Naive thymus-derived CD4-positive, alpha-beta T cell (primary cell): ENCODE measurements around the gene RAB3C. TPM values are rescaled to one million over a fixed set of nuclear protein-coding genes. Genes with fewer than 3 reads are reported as not detected.
"Not testable (repeated sequence)": the region's sequence is repeated elsewhere in the genome, so short reads cannot be mapped to it uniquely, and the experiment has no call there.

ENCODE experiments used
- ATAC-seq: fragments of 150-1000 bp; cut with Tn5 transposase; 2 replicates; pipeline ENCODE4 v1.10.0; 2021; ENCODE audit warnings: mild to moderate bottlenecking, moderate library complexity
- CTCF ChIA-PET: fragments of 350-600 bp; sonication (Branson Sonifier 250); formaldehyde crosslinking; loops from one replicate; lab custom pipeline; 2021; ENCODE audit warnings: antibody characterized with exemption; lab: Charles Lee
- POLR2A ChIA-PET: fragments of 350-600 bp; sonication (Branson Sonifier 250); formaldehyde crosslinking; loops from one replicate; lab custom pipeline; 2021; ENCODE audit warnings: antibody characterized with exemption, inconsistent platforms; lab: Charles Lee
- DNase-seq, 9 donors: peaks; one replicate each; pipeline versions ENCODE4 v3.0.0 to v3.0.0-alpha.2; 2020 to 2022; ENCODE audit warnings: mixed read lengths in 1 of 9
- H3K27ac ChIP-seq: one replicate; pipeline ENCODE4 v1.7.0; 2013; ENCODE audit warnings: mild to moderate bottlenecking, low read depth, low read length, moderate library complexity
- H3K27me3 ChIP-seq, 2 donors: one replicate each; pipeline ENCODE4 v1.7.0; 2013; ENCODE audit warnings: low read length in 2 of 2, mild to moderate bottlenecking in 2 of 2, moderate library complexity in 2 of 2; ENCODE audit not compliant: control insufficient read depth in 2 of 2, insufficient read depth in 2 of 2
- H3K36me3 ChIP-seq, 3 experiments: 1 replicate in 2 of 3; 2 replicates in 1 of 3; pipeline ENCODE4 v1.7.0; 2013; ENCODE audit warnings: low read length in 3 of 3, mild to moderate bottlenecking in 3 of 3, moderate library complexity in 1 of 3; ENCODE audit not compliant: insufficient read depth in 3 of 3, control insufficient read depth in 2 of 3
- H3K4me1 ChIP-seq, 2 donors: one replicate each; pipeline ENCODE4 v1.7.0; 2013; ENCODE audit warnings: low read length in 2 of 2, mild to moderate bottlenecking in 2 of 2, moderate library complexity in 1 of 2; ENCODE audit not compliant: control insufficient read depth in 2 of 2, insufficient read depth in 2 of 2
- H3K4me3 ChIP-seq: 2 replicates; pipeline ENCODE4 v1.7.0; 2013; ENCODE audit warnings: mild to moderate bottlenecking, low read length
- H3K9me3 ChIP-seq, 3 experiments: 1 replicate in 2 of 3; 2 replicates in 1 of 3; pipeline ENCODE4 v1.7.0; 2013; ENCODE audit warnings: low read length in 3 of 3; ENCODE audit not compliant: control insufficient read depth in 2 of 3
- H3K27ac Mint-ChIP-seq, 9 donors: one replicate each; pipeline ENCODE4 v1.8.0; 2020 to 2022; ENCODE audit warnings: mixed read lengths in 9 of 9, mild to moderate bottlenecking in 8 of 9, moderate library complexity in 5 of 9, inconsistent platforms in 2 of 9
- H3K27me3 Mint-ChIP-seq, 5 donors: one replicate each; pipeline ENCODE4 v1.8.0; 2021 to 2022; ENCODE audit warnings: mixed read lengths in 5 of 5, mild to moderate bottlenecking in 1 of 5
- H3K36me3 Mint-ChIP-seq, 5 donors: one replicate each; pipeline ENCODE4 v1.8.0; 2020 to 2022; ENCODE audit warnings: mixed read lengths in 5 of 5, mild to moderate bottlenecking in 3 of 5, inconsistent platforms in 1 of 5
- H3K4me1 Mint-ChIP-seq, 7 donors: one replicate each; pipeline ENCODE4 v1.8.0; 2020 to 2022; ENCODE audit warnings: mixed read lengths in 7 of 7, mild to moderate bottlenecking in 3 of 7, inconsistent platforms in 1 of 7
- H3K4me3 Mint-ChIP-seq, 10 donors: one replicate each; pipeline ENCODE4 v1.8.0; 2020 to 2022; ENCODE audit warnings: mild to moderate bottlenecking in 10 of 10, mixed read lengths in 10 of 10, moderate library complexity in 6 of 10, inconsistent platforms in 2 of 10
- H3K9me3 Mint-ChIP-seq, 11 donors: one replicate each; pipeline ENCODE4 v1.8.0; 2020 to 2022; ENCODE audit warnings: mixed read lengths in 11 of 11, mild to moderate bottlenecking in 4 of 11, inconsistent platforms in 1 of 11, moderate library complexity in 1 of 11
- intact Hi-C, 2 donors: fragments of 100-400 bp; cut with micrococcal nuclease; formaldehyde crosslinking; loops; one replicate each; pipeline ENCODE4 v1.15.1; 2023
- polyA plus RNA-seq, 2 donors: library from polyadenylated mRNA; unstranded; fragments of 300-500 nt; fragmentation: Illumina TruSeq; gene quantifications; one replicate each; pipeline ENCODE4 v1.2.3, GENCODE V29; 2021
- total RNA-seq, 6 experiments: library from RNA in 5 of 6; stranded (reverse) in 5 of 6; gene quantifications; 1 replicate in 5 of 6; 2 replicates in 1 of 6; pipeline ENCODE4 v1.2.3 and lab custom pipeline; 2021 to 2026

RAB3C gene
- total and polyA plus RNA-seq, 7 experiments from 2014 or later, result not detected

DNA sequence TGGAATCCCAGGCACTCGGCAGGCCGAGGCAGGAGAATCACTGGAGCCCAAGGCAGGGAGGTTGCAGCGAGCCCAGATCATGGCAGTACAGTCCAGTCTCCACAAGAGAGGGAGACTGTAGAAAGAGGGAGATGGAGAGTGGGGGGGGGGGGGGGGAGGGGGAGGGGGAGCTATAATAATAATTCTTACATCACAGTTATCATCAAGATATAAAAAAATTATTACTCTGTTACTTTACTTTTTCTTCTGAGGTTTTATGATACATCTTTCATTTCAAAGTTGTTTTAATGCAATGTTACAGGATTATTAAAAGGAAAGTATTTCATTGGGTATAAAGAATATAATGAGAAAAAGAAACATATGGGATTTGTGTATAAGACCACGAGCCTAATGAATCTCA, 17.8 kb upstream of the RAB3C start:
- H3K36me3 ChIP-seq, result no peaks in the 10 kb centered on the region
- H3K9me3 Mint-ChIP-seq, result peaks cover 0 to 8% (median 3%) of the 10 kb centered on the region in 11 donors

DNA sequence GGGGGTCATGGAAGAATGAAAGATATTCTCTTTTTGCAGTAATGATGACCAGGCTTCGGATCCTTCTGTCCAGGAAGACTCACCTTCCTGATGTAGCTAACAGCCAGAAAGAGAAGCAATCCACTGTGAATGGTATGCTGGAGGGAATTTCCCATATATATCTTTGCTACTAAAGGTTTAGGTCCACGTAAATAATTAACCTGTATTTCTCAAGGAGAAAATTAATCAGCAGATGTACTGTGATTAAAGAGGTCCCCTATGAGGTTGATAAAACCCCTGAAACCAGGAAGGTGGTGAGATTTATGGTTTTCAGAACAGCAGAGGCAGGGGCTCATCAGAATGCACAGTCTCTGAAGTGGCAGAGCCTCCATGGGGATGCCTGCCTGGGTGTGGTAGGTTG, 11.4 kb upstream of the RAB3C start:
- ChIA-PET POLR2A (no interaction called here), CTCF (no interaction called here)
- Mint-ChIP-seq H3K27me3 (peaks cover 0 to 31% (median 10%) of the 10 kb centered on the region in 5 donors), H3K4me3 (no peak overlapping the region), H3K4me1 (no peaks in the 10 kb centered on the region), H3K27ac (no peak overlapping the region), H3K9me3 (peaks cover 0 to 21% (median 8%) of the 10 kb centered on the region in 11 donors), H3K36me3 (peaks cover 0 to 9% (median 0%) of the 10 kb centered on the region in 5 donors)
- H3K9me3 ChIP-seq, result no peaks in the 10 kb centered on the region
- no peaks in the 10 kb centered on the region for H3K36me3 ChIP-seq
- H3K4me1 ChIP-seq, result no peaks in the 10 kb centered on the region
- no peak for DNase-seq
- H3K27me3 ChIP-seq, result no peaks in the 10 kb centered on the region
- H3K27ac ChIP-seq, result no peak overlapping the region
- no peak for ATAC-seq
- intact Hi-C loops, result no loop called here
- H3K4me3 ChIP-seq, result no peak overlapping the region

More for the DNA sequence above, 17.8 kb upstream of the RAB3C start:
- Mint-ChIP-seq H3K4me3 (no peak overlapping the region), H3K27me3 (peaks cover 0 to 6% (median 0%) of the 10 kb centered on the region in 5 donors), H3K36me3 (no peaks in the 10 kb centered on the region), H3K27ac (no peak overlapping the region), H3K4me1 (no peaks in the 10 kb centered on the region)
- Histone ChIP-seq H3K27ac (no peak overlapping the region), H3K9me3 (no peaks in the 10 kb centered on the region), H3K27me3 (no peaks in the 10 kb centered on the region), H3K4me1 (no peaks in the 10 kb centered on the region), H3K4me3 (no peak overlapping the region)
- intact Hi-C loops, result no loop called here
- POLR2A ChIA-PET, result no interaction called here
- CTCF ChIA-PET, result no interaction called here
- ATAC-seq (no peak), DNase-seq (no peak)

DNA sequence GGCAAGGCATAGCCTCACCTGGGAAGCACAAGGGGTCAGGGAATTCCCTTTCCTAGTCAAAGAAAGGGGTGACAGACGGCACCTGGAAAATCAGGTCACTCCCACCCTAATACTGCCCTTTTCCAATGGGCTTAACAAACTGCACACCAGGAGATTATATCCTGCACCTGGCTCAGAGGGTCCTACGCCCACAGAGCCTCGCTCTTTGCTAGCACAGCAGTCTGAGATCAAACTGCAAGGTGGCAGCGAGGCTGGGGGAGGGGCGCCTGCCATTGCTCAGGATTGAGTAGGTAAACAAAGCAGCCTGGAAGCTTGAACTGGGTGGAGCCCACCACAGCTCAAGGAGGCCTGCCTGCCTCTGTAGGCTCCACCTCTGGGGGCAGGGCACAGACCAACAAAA, 9.9 kb upstream of the RAB3C start:
- H3K27me3 ChIP-seq, H3K36me3 Mint-ChIP-seq, H3K27ac ChIP-seq, H3K4me1 Mint-ChIP-seq, H3K4me3 Mint-ChIP-seq, H3K27ac Mint-ChIP-seq, H3K9me3 ChIP-seq, H3K4me3 ChIP-seq, CTCF ChIA-PET, DNase-seq, H3K4me1 ChIP-seq, ATAC-seq, POLR2A ChIA-PET, intact Hi-C loops, H3K36me3 ChIP-seq: not testable (repeated sequence)
- Mint-ChIP-seq H3K9me3 (peaks cover 0 to 24% (median 8%) of the 10 kb centered on the region in 11 donors), H3K27me3 (peaks cover 0 to 31% (median 10%) of the 10 kb centered on the region in 5 donors)

DNA sequence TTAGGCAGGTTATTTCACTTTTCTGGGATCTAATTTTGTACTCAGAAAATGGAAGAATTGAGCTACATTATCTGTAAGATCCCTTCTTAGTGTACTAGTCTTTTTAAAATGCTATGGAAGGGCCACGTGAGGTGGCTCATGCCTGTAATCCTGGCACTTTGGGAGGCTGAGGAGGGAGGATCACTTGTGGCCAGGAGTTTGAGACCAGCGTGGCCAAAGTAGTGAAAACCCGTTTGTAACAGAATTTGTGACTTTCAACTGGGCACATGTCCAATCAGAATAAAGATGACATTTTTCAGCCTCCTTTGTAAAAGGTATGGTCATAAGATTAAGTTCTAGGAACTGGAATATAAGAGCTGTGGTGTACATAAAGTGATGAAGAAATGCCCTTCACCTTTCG, 3.1 kb upstream of the RAB3C start:
- DNase-seq, result no peak
- H3K36me3 ChIP-seq, result no peaks in the 10 kb centered on the region
- Mint-ChIP-seq H3K27me3 (peaks cover 35 to 43% (median 43%) of the 10 kb centered on the region in 5 donors), H3K36me3 (peaks cover 0 to 9% (median 0%) of the 10 kb centered on the region in 5 donors), H3K4me3 (no peak overlapping the region), H3K9me3 (peaks cover 0 to 15% (median 5%) of the 10 kb centered on the region in 11 donors), H3K4me1 (peaks cover 15 to 28% (median 19%) of the 10 kb centered on the region in 7 donors), H3K27ac (no peak overlapping the region)
- H3K9me3 ChIP-seq, result no peaks in the 10 kb centered on the region
- H3K27me3 ChIP-seq, result peaks cover 0 to 3% of the 10 kb centered on the region in 2 donors
- H3K4me3 ChIP-seq, result no peak overlapping the region
- intact Hi-C loops, result no loop called here
- CTCF ChIA-PET, result no interaction called here
- H3K27ac ChIP-seq, result no peak overlapping the region
- no peak for ATAC-seq
- POLR2A ChIA-PET, result no interaction called here
- H3K4me1 ChIP-seq, result no peaks in the 10 kb centered on the region

DNA sequence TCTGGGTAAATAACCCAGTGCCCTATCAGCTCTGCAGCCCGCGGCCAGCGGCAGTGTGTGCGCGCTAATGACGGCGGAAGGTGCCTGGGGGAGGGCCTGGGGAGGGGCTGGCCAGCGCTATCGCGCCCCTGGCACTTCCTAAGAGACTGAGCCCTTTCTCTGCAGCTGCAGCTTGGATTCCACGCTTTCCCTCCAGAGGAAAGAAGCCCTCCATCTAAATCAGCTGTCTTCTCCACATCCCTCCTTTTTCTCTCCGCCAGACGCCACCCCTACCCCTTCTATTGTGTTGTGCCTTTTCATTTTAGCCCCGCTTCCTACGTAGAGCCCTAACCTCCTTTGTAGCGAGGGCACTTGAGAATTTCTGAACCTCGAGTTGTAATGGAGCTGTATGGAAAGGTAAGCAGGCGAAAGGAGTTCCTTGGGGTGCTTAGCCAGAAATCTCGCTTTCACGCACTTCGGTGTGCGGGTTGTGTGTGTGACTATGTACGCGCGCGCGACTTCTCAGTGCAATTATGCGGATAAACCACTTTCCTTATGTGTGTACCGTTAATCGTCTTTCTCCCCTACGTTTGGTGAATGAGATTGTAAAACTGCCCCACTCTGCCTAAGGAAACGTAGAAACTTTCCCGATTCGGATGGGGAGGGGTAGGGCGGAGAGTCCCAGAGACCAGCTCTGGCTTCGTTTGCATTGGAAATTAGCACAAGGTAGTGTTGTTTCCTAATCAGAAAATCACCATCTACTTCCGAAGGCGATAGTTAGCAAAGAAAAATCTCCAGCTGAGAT, 664 bp upstream of the RAB3C start:
- DNase-seq (no peak), ATAC-seq (peak; percentile 6)
- H3K36me3 ChIP-seq, result no peaks in the 10 kb centered on the region
- Mint-ChIP-seq H3K4me3 (peak overlapping the region; percentile 56 to 83 (median 77)), H3K36me3 (peaks cover 0 to 9% (median 0%) of the 10 kb centered on the region in 5 donors), H3K4me1 (peaks cover 15 to 28% (median 19%) of the 10 kb centered on the region in 7 donors), H3K9me3 (peaks cover 0 to 14% (median 0%) of the 10 kb centered on the region in 11 donors), H3K27ac (no peak overlapping the region), H3K27me3 (peaks cover 39 to 60% (median 51%) of the 10 kb centered on the region in 5 donors)
- intact Hi-C loops, result no loop called here
- no peak overlapping the region for H3K27ac ChIP-seq
- H3K4me1 ChIP-seq, result no peaks in the 10 kb centered on the region
- no peaks in the 10 kb centered on the region for H3K9me3 ChIP-seq
- ChIA-PET CTCF (interaction anchor here (0.6 kb wide), 1 partner anchor 32 kb away, joined by 3 read pairs; no protein-coding TSS in a partner anchor), POLR2A (no interaction called here)
- H3K27me3 ChIP-seq, result peaks cover 0 to 3% of the 10 kb centered on the region in 2 donors
- H3K4me3 ChIP-seq, result no peak overlapping the region

DNA sequence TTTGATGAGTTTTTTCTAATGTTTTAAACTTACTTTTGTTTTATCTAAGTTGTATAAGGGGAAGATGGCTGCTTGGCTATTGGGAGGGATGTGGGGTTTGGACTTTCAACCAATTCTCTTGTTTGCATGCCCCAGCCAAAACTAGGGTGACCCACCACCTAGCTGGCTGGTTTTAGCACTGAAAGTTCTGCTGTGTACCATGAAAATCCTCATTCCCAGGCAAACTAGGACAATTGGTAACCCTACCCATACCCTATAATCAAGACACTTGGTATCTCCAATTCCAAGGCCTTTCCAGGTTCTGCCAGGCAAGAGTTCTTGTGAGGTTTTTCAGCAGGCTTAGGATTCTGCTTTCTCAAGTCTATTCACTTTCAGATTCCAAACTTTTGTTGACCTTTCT, 13.1 kb downstream of the RAB3C start:
- Mint-ChIP-seq H3K27ac (no peak overlapping the region), H3K4me1 (no peaks in the 10 kb centered on the region), H3K36me3 (no peaks in the 10 kb centered on the region), H3K27me3 (peaks cover 0 to 19% (median 8%) of the 10 kb centered on the region in 5 donors), H3K4me3 (no peak overlapping the region), H3K9me3 (peaks cover 0 to 4% (median 0%) of the 10 kb centered on the region in 11 donors)
- intact Hi-C loops, result no loop called here
- H3K4me1 ChIP-seq, result no peaks in the 10 kb centered on the region
- CTCF ChIA-PET, result no interaction called here
- no peak overlapping the region for H3K4me3 ChIP-seq
- DNase-seq, result no peak
- no peaks in the 10 kb centered on the region for H3K27me3 ChIP-seq
- no peaks in the 10 kb centered on the region for H3K36me3 ChIP-seq
- no peaks in the 10 kb centered on the region for H3K9me3 ChIP-seq
- POLR2A ChIA-PET, result no interaction called here
- H3K27ac ChIP-seq, result no peak overlapping the region
- ATAC-seq, result no peak

DNA sequence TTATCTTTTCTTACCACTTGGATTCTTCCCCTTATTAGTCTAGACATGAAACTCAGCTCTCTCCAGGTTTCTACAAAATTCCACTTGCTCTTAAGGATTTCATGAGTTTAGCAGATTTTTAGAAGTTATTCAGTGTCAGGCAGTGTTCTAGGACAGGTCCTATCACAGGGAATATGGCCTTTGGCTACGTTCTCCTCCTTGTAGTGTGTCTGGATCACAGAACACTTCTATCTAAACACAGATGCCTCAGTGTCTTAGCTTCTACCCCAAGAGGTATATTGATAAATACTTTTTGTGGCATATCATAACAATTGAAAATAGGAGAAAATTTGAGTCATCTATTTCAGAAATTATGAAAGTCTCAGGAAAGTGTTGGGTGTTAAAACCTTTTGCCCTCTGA, 15.6 kb downstream of the RAB3C start:
- Mint-ChIP-seq H3K27me3 (peaks cover 0 to 21% (median 3%) of the 10 kb centered on the region in 5 donors), H3K36me3 (peaks cover 0 to under 1% (median 0%) of the 10 kb centered on the region in 5 donors), H3K27ac (no peak overlapping the region), H3K4me3 (no peak overlapping the region), H3K4me1 (no peaks in the 10 kb centered on the region), H3K9me3 (peaks cover 0 to 22% (median 5%) of the 10 kb centered on the region in 11 donors)
- CTCF ChIA-PET, result no interaction called here
- Histone ChIP-seq H3K27me3 (no peaks in the 10 kb centered on the region), H3K4me1 (no peaks in the 10 kb centered on the region), H3K9me3 (no peaks in the 10 kb centered on the region), H3K27ac (no peak overlapping the region), H3K36me3 (no peaks in the 10 kb centered on the region), H3K4me3 (no peak overlapping the region)
- intact Hi-C loops, result no loop called here
- DNase-seq, result no peak
- POLR2A ChIA-PET, result no interaction called here
- ATAC-seq, result no peak
